Hepatocyte (in vitro differentiated cells): ENCODE measurements around the gene FOXP4.

ENCODE experiments used
- EZH2phosphoT487 ChIP-seq: fragments of 200-600 bp; sonication (generic); IDR thresholded peaks from one replicate; pipeline ENCODE4 v1.6.1; 2018; ENCODE audit warnings: antibody characterized with exemption, mild to moderate bottlenecking, low read depth, moderate library complexity; ENCODE audit not compliant: unreplicated experiment, severe bottlenecking
- TF ChIP-seq, protein P1 (sequence below): fragments of 200-600 bp; sonication (generic); IDR thresholded peaks from 2 replicates; pipeline ENCODE4 v1.5.1; 2016; ENCODE audit warnings: antibody characterized with exemption, mild to moderate bottlenecking; ENCODE audit not compliant: poor library complexity

DNA sequence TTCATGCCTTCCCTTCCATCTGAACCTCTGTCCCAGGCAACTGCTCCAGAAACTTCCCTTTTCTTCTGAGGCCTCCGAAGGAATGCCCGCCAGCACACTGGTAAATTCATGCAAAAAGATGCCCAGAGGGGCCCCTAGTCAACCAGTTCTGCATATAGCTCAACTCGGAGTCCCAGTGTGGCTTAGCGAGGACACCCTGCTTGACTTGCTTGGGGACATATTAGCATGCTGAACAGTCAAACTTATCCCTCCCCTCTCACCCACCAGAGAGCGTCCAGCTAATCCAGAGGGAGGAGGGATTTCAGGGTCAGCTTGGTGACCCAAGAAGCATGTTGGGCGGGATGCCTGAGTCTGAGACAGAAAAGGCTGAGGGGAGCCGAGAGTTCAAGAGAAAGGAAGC is 69.1 kb downstream of the FOXP4 start:
- TF ChIP-seq, protein P1, sequence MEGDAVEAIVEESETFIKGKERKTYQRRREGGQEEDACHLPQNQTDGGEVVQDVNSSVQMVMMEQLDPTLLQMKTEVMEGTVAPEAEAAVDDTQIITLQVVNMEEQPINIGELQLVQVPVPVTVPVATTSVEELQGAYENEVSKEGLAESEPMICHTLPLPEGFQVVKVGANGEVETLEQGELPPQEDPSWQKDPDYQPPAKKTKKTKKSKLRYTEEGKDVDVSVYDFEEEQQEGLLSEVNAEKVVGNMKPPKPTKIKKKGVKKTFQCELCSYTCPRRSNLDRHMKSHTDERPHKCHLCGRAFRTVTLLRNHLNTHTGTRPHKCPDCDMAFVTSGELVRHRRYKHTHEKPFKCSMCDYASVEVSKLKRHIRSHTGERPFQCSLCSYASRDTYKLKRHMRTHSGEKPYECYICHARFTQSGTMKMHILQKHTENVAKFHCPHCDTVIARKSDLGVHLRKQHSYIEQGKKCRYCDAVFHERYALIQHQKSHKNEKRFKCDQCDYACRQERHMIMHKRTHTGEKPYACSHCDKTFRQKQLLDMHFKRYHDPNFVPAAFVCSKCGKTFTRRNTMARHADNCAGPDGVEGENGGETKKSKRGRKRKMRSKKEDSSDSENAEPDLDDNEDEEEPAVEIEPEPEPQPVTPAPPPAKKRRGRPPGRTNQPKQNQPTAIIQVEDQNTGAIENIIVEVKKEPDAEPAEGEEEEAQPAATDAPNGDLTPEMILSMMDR, result no peak
- no peak for TF ChIP-seq EZH2phosphoT487
